Neural cell (in vitro differentiated cells): ENCODE data around the gene S100A8. TPM values are rescaled to one million over a fixed set of nuclear protein-coding genes. Genes with fewer than 3 reads are reported as not detected.
A peak's percentile ranks its signal among the peaks of the same experiment; 100 is the strongest.

Experiments
- H2AFZ ChIP-seq: fragments of 200-600, 300-800 bp; sonication (generic), shearing (Covaris generic); 2 replicates; pipeline ENCODE4 v1.6.0; 2014; ENCODE audit warnings: low read depth, mild to moderate bottlenecking, antibody characterized with exemption, low read length, moderate library complexity
- H3F3A ChIP-seq: fragments of 200-600 bp; shearing (Covaris generic); 2 replicates; pipeline ENCODE4 v1.6.1; 2016; ENCODE audit warnings: mild to moderate bottlenecking, moderate library complexity, mixed read lengths, antibody characterized with exemption, low read length; ENCODE audit not compliant: insufficient read depth, poor library complexity, severe bottlenecking
- H3K27ac ChIP-seq: fragments of 200-600, 300-800 bp; sonication (generic), shearing (Covaris generic); 2 replicates; pipeline ENCODE4 v1.5.1; 2014; ENCODE audit warnings: mild to moderate bottlenecking, low read length, moderate library complexity
- H3K27me3 ChIP-seq: fragments of 300-800, 200-600 bp; sonication (generic), shearing (Covaris generic); 2 replicates; pipeline ENCODE4 v1.6.0; 2014; ENCODE audit warnings: mild to moderate bottlenecking, low read depth, low read length, moderate library complexity; ENCODE audit not compliant: insufficient read depth
- H3K36me3 ChIP-seq: fragments of 300-800, 200-600 bp; sonication (generic), shearing (Covaris generic); 2 replicates; pipeline ENCODE4 v1.5.1; 2014; ENCODE audit warnings: mild to moderate bottlenecking, antibody characterized with exemption, low read length, moderate library complexity; ENCODE audit not compliant: insufficient read depth
- H3K4me2 ChIP-seq: fragments of 300-800, 200-600 bp; sonication (generic), shearing (Covaris generic); 2 replicates; pipeline ENCODE4 v1.6.0; 2014; ENCODE audit warnings: mild to moderate bottlenecking, low read length
- H3K4me3 ChIP-seq: fragments of 300-800, 200-600 bp; sonication (generic), shearing (Covaris generic); 2 replicates; pipeline ENCODE4 v1.5.1; 2014; ENCODE audit warnings: mild to moderate bottlenecking, low read length, moderate library complexity
- H3K79me2 ChIP-seq: fragments of 200-600 bp; shearing (Covaris generic); replicated peaks from 2 replicates; pipeline ENCODE4 v1.6.0; 2014; ENCODE audit warnings: mild to moderate bottlenecking, low read length, moderate library complexity; ENCODE audit not compliant: insufficient read depth
- H3K9ac ChIP-seq: fragments of 300-800, 200-600 bp; sonication (generic), shearing (Covaris generic); 2 replicates; pipeline ENCODE4 v1.6.1; 2016; ENCODE audit warnings: mild to moderate bottlenecking, low read length, mixed read lengths
- H3K9me2 ChIP-seq: fragments of 200-600 bp; shearing (Covaris generic); 2 replicates; pipeline ENCODE4 v1.6.1; 2016; ENCODE audit warnings: mild to moderate bottlenecking, low read length, mixed read lengths; ENCODE audit not compliant: insufficient read depth
- H3K9me3 ChIP-seq: fragments of 200-600, 300-800 bp; sonication (generic), shearing (Covaris generic); 2 replicates; pipeline ENCODE4 v1.6.1; 2016; ENCODE audit warnings: mild to moderate bottlenecking, mixed run types, low read length, moderate library complexity, mixed read lengths
- H4K20me1 ChIP-seq: fragments of 200-600 bp; shearing (Covaris generic); 2 replicates; pipeline ENCODE4 v1.6.1; 2016; ENCODE audit warnings: mild to moderate bottlenecking, mixed run types; ENCODE audit not compliant: insufficient read depth
- CTCF ChIP-seq: fragments of 450-650 bp; IDR thresholded peaks from 2 replicates; pipeline ENCODE4 v1.5.1; 2014; ENCODE audit warnings: antibody characterized with exemption, mild to moderate bottlenecking, moderate library complexity; ENCODE audit not compliant: poor library complexity, severe bottlenecking
- EP300 ChIP-seq: fragments of 450-650 bp; conservative IDR thresholded peaks from 2 replicates; pipeline ENCODE4 v1.6.1; 2014; ENCODE audit warnings: antibody characterized with exemption, mild to moderate bottlenecking, moderate library complexity; ENCODE audit not compliant: poor library complexity, severe bottlenecking
- EZH2 ChIP-seq: fragments of 200-600, 300-800 bp; shearing (Covaris generic), sonication (generic); IDR thresholded peaks from 2 replicates; pipeline ENCODE4 v1.6.1; 2014; ENCODE audit warnings: antibody characterized with exemption, low read length, borderline replicate concordance, mild to moderate bottlenecking; ENCODE audit not compliant: insufficient read depth, poor library complexity, severe bottlenecking
- MXI1 ChIP-seq: fragments of 450-650 bp; conservative IDR thresholded peaks from 2 replicates; pipeline ENCODE4 v1.6.1; 2014; ENCODE audit warnings: antibody characterized with exemption, mild to moderate bottlenecking; ENCODE audit not compliant: poor library complexity, severe bottlenecking
- POLR2AphosphoS5 ChIP-seq: IDR thresholded peaks from 2 replicates; pipeline ENCODE4 v1.6.1; 2012
- RAD21 ChIP-seq: fragments of 450-650 bp; conservative IDR thresholded peaks from 2 replicates; pipeline ENCODE4 v1.6.1; 2014; ENCODE audit warnings: antibody characterized with exemption, mild to moderate bottlenecking, moderate library complexity
- REST ChIP-seq: IDR thresholded peaks from 2 replicates; pipeline ENCODE4 v1.6.1; 2012; ENCODE audit warnings: borderline replicate concordance
- SMC3 ChIP-seq: fragments of 450-650 bp; conservative IDR thresholded peaks from 2 replicates; pipeline ENCODE4 v1.6.1; 2014; ENCODE audit warnings: antibody characterized with exemption, mild to moderate bottlenecking, moderate library complexity; ENCODE audit not compliant: poor library complexity
- TAF1 ChIP-seq: IDR thresholded peaks from 2 replicates; pipeline ENCODE4 v1.6.1; 2012; ENCODE audit warnings: low read depth
- polyA plus RNA-seq: library from polyadenylated mRNA; depleted of rRNA; stranded (reverse); fragments of >200 nt; gene quantifications from 2 replicates; pipeline ENCODE4 v1.2.3, GENCODE V29; 2014

Gene S100A8
- polyA plus RNA-seq, 1 donor from 2014 or later = not detected

- H3K4me3 ChIP-seq = no peak overlapping the region
- H3K79me2 ChIP-seq = no peaks in the 10 kb centered on the region
- H3K36me3 ChIP-seq = no peaks in the 10 kb centered on the region
- no peaks in the 10 kb centered on the region for H4K20me1 ChIP-seq
- H2AFZ ChIP-seq = no peak overlapping the region
- H3K4me2 ChIP-seq = no peak overlapping the region
- no peaks in the 10 kb centered on the region for H3K9me3 ChIP-seq
- no peaks in the 10 kb centered on the region for H3K27me3 ChIP-seq
- H3K27ac ChIP-seq = no peak overlapping the region
- TF ChIP-seq SMC3 (no peak), REST (no peak), CTCF (no peak), EP300 (no peak), EZH2 (no peak), RAD21 (no peak), MXI1 (no peak), TAF1 (no peak), POLR2AphosphoS5 (no peak)
- H3K9me2 ChIP-seq = no peaks in the 10 kb centered on the region
- H3K9ac ChIP-seq = no peak overlapping the region
- H3F3A ChIP-seq = no peaks in the 10 kb centered on the region
Observed at GRCh38 chr1:153356392-153357075, 34.3 kb downstream of the S100A8 start.

GRCh38 chr1:153355445-153356071 lies 35.3 kb downstream of the S100A8 start:
- Histone ChIP-seq H3K27ac (no peak overlapping the region), H3K79me2 (no peaks in the 10 kb centered on the region), H3K4me3 (no peak overlapping the region), H3K4me2 (no peak overlapping the region), H3K9me3 (no peaks in the 10 kb centered on the region), H3K27me3 (no peaks in the 10 kb centered on the region), H3K9me2 (no peaks in the 10 kb centered on the region), H2AFZ (no peak overlapping the region), H3K9ac (no peak overlapping the region), H3K36me3 (no peaks in the 10 kb centered on the region), H3F3A (no peaks in the 10 kb centered on the region), H4K20me1 (no peaks in the 10 kb centered on the region)
- TF ChIP-seq POLR2AphosphoS5 (no peak), CTCF (no peak), MXI1 (no peak), EZH2 (no peak), REST (no peak), TAF1 (no peak), RAD21 (peak; percentile 29), SMC3 (no peak)
